ENCODE data around the gene MARCHF11. TPM values are rescaled to one million over a fixed set of nuclear protein-coding genes. Genes with fewer than 3 reads are reported as not detected.

MARCHF11 gene
- total and polyA plus RNA-seq, 2 of the 4 experiments (the other 2 are of a cell fraction) = not detected

DNA sequence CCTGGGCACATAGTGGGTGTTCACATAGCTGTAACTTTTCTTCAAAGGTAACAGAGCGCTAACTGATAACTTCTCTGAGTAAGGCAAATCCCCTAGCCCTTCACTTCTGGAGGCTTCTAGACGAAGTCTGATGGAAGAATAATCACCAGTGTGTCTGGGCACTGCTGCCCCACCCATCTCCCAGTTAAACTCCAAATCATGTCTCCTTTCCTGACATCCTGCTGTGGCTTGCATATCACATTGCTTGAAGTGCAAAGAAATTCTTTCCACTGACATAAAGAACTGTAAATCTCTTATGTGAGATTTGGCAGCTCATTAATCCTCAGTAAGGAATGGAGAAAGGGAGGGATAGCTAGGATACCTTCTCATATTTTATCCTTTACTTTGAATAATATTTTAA is 74.6 kb downstream of the MARCHF11 start:
- Histone ChIP-seq H3K56ac (ENCODE audit: extremely low read depth, insufficient read depth, low read length) (no peak overlapping the region), H4K91ac (ENCODE audit: insufficient read depth, low read depth, low read length) (no peak overlapping the region), H3K23ac (ENCODE audit: low read depth, low read length) (no peak overlapping the region), H3K9me3 (ENCODE audit: control insufficient read depth, insufficient read depth, low read length) (no peaks in the 10 kb centered on the region), H2AK5ac (ENCODE audit: low read depth, low read length) (no peak overlapping the region), H3K9me1 (ENCODE audit: insufficient read depth, low read length) (no peaks in the 10 kb centered on the region), H3K14ac (replicated peaks; ENCODE audit: low read depth, low read length) (no peak overlapping the region), H3K4me3 (ENCODE audit: insufficient read depth, low read depth, low read length) (no peak overlapping the region), H4K8ac (ENCODE audit: low read depth in 2 of 2, low read length in 2 of 2) (no peak overlapping the region), H3K79me1 (ENCODE audit: low read depth in 1 of 2, low read length in 2 of 2) (no peaks in the 10 kb centered on the region), H3K4me2 (ENCODE audit: low read depth, low read length) (no peak overlapping the region), H2BK20ac (ENCODE audit: low read depth, low read length) (no peak overlapping the region), H3K27ac (ENCODE audit: insufficient read depth, low read length) (no peak overlapping the region), H3K36me3 (ENCODE audit: control insufficient read depth, insufficient read depth, low read length) (no peaks in the 10 kb centered on the region), H3K18ac (ENCODE audit: low read depth, low read length) (no peak overlapping the region), H2AFZ (replicated peaks; ENCODE audit: low read length, poor library complexity) (no peak overlapping the region), H3K4me1 (ENCODE audit: control insufficient read depth, insufficient read depth, low read length) (no peaks in the 10 kb centered on the region), H3K4ac (ENCODE audit: low read depth, low read length) (no peak overlapping the region), H2BK5ac (ENCODE audit: low read depth, low read length, poor library complexity, severe bottlenecking) (no peak overlapping the region), H4K20me1 (ENCODE audit: insufficient read depth, low read length) (no peaks in the 10 kb centered on the region), H2AK9ac (replicated peaks; ENCODE audit: low read depth, low read length, poor library complexity) (no peak overlapping the region), H2BK15ac (ENCODE audit: low read depth, low read length) (no peak overlapping the region), H3K9ac (ENCODE audit: low read depth, low read length) (no peak overlapping the region), H3K27me3 (ENCODE audit: control insufficient read depth, insufficient read depth, low read length) (no peaks in the 10 kb centered on the region), H4K5ac (ENCODE audit: low read depth, low read length) (no peak overlapping the region), H2BK120ac (ENCODE audit: low read depth, low read length) (no peak overlapping the region)
- TF ChIP-seq RAD21 (IDR thresholded peaks at IDR 0.05; ENCODE audit: low read length) (no peak), NFE2L2 (IDR thresholded peaks at IDR 0.05; ENCODE audit: low read depth, low read length) (no peak), MAZ (IDR thresholded peaks at IDR 0.05; ENCODE audit: borderline replicate concordance, low read depth, low read length) (no peak), MAFK (IDR thresholded peaks at IDR 0.05; ENCODE audit: low read depth, low read length) (no peak), SMC3 (IDR thresholded peaks at IDR 0.05; ENCODE audit: low read depth, low read length) (no peak), RCOR1 (IDR thresholded peaks at IDR 0.05; ENCODE audit: insufficient replicate concordance, low read length) (no peak), RFX5 (IDR thresholded peaks at IDR 0.05; ENCODE audit: low read depth, low read length) (no peak), CEBPB (IDR thresholded peaks at IDR 0.05; ENCODE audit: low read depth, low read length) (no peak), BHLHE40 (IDR thresholded peaks at IDR 0.05; ENCODE audit: low read depth, low read length) (no peak)
- no CpG with 5 or more reads among the region's 2 CpGs for WGBS, 2 experiments (ENCODE audit: extremely low coverage in 2 of 2, insufficient read length in 1 of 2)
- DNase-seq (no peak), ATAC-seq (ENCODE audit: low read depth) (no peak)
- dilution Hi-C loops (cut with HindIII; ENCODE audit: low sequenced_read_pairs, unreplicated experiment) (no loop called here), intact Hi-C loops (cut with micrococcal nuclease) (no loop called here), in situ Hi-C loops (cut with MboI; ENCODE audit: low sequenced_read_pairs) (no loop called here)
- ChIA-PET CTCF (no interaction called here), POLR2A (ENCODE audit: unreplicated experiment) (no interaction called here)
- no TSS peak for BruUV-seq (replicated peaks)
